Peyer's patch (tissue), 4 donors: ENCODE measurements around the gene MYPN.

Experiments used
- POLR2A ChIP-seq, 2 donors: fragments of 450-650 bp; IDR thresholded peaks; one replicate each; pipeline ENCODE4 v1.5.1; 2017; ENCODE audit warnings: antibody characterized with exemption in 2 of 2, mild to moderate bottlenecking in 2 of 2, moderate library complexity in 2 of 2
- TF ChIP-seq, protein P1 (sequence below), 6 experiments: fragments of 450-650 bp in 4 of 6; fragments of 200-600 bp in 2 of 6; sonication (generic) in 1 of 6; IDR thresholded peaks; one replicate each; pipeline ENCODE4 v1.5.1; 2017 to 2019; ENCODE audit warnings: antibody characterized with exemption in 6 of 6, mild to moderate bottlenecking in 3 of 6, moderate library complexity in 1 of 6

- TF ChIP-seq, protein P1, sequence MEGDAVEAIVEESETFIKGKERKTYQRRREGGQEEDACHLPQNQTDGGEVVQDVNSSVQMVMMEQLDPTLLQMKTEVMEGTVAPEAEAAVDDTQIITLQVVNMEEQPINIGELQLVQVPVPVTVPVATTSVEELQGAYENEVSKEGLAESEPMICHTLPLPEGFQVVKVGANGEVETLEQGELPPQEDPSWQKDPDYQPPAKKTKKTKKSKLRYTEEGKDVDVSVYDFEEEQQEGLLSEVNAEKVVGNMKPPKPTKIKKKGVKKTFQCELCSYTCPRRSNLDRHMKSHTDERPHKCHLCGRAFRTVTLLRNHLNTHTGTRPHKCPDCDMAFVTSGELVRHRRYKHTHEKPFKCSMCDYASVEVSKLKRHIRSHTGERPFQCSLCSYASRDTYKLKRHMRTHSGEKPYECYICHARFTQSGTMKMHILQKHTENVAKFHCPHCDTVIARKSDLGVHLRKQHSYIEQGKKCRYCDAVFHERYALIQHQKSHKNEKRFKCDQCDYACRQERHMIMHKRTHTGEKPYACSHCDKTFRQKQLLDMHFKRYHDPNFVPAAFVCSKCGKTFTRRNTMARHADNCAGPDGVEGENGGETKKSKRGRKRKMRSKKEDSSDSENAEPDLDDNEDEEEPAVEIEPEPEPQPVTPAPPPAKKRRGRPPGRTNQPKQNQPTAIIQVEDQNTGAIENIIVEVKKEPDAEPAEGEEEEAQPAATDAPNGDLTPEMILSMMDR (IDR thresholded peaks at IDR 0.05), result no peak
- no peak for TF ChIP-seq POLR2A (IDR thresholded peaks at IDR 0.05)
These were observed 635 bp upstream of the MYPN start for GRCh38 chr10:68108653-68109052.
